Kidney (tissue), 14 donors: ENCODE data around the gene FAF1. TPM values are rescaled to one million over a fixed set of nuclear protein-coding genes. Genes with fewer than 3 reads are reported as not detected.

Experiments
- DNase-seq, 5 donors: peaks; one replicate each; pipeline ENCODE4 v3.0.0-alpha.2; 2013 to 2020
- FAIRE-seq: peaks from 2 replicates; lab custom pipeline; 2012; peaks lifted over from hg19 to GRCh38; lab: Jason Lieb, UNC
- H3K27ac ChIP-seq, 2 donors: one replicate each; pipeline ENCODE4 v1.7.0; 2013; ENCODE audit warnings: low read depth in 2 of 2, low read length in 2 of 2, inconsistent platforms in 1 of 2
- H3K27me3 ChIP-seq: one replicate; pipeline ENCODE4 v1.7.1; 2013; ENCODE audit warnings: low read length, inconsistent platforms; ENCODE audit not compliant: control insufficient read depth, insufficient read depth
- H3K36me3 ChIP-seq, 3 donors: one replicate each; pipeline versions ENCODE4 v1.7.0 to v1.7.1; 2013; ENCODE audit warnings: low read length in 3 of 3, control low read depth in 1 of 3, inconsistent platforms in 1 of 3; ENCODE audit not compliant: insufficient read depth in 3 of 3, control insufficient read depth in 2 of 3
- H3K4me1 ChIP-seq, 3 donors: one replicate each; pipeline versions ENCODE4 v1.7.0 to v1.7.1; 2013; ENCODE audit warnings: low read length in 3 of 3, inconsistent platforms in 1 of 3, low read depth in 1 of 3; ENCODE audit not compliant: control insufficient read depth in 2 of 3, insufficient read depth in 2 of 3
- H3K4me3 ChIP-seq, 3 donors: one replicate each; pipeline versions ENCODE4 v1.7.0 to v1.8.1; 2013; ENCODE audit warnings: low read length in 3 of 3, control low read depth in 1 of 3, inconsistent platforms in 1 of 3
- H3K9ac ChIP-seq, 3 donors: one replicate each; pipeline versions ENCODE4 v1.7.0 to v1.7.1; 2013; ENCODE audit warnings: low read length in 3 of 3, control low read depth in 1 of 3, inconsistent platforms in 1 of 3
- H3K9me3 ChIP-seq, 3 donors: one replicate each; pipeline versions ENCODE4 v1.7.0 to v1.7.1; 2013; ENCODE audit warnings: low read length in 3 of 3, control low read depth in 1 of 3, inconsistent platforms in 1 of 3; ENCODE audit not compliant: control insufficient read depth in 2 of 3, insufficient read depth in 1 of 3
- CTCF ChIP-seq: IDR thresholded peaks from 3 replicates; pipeline ENCODE4 v1.5.1; 2012; ENCODE audit warnings: mild to moderate bottlenecking, moderate library complexity, borderline replicate concordance; ENCODE audit not compliant: insufficient read depth; ENCODE audit errors: extremely low read depth
- intact Hi-C: fragments of 100-400 bp; cut with DNase I; formaldehyde crosslinking; loops from one replicate; pipeline ENCODE4 v1.11.1; 2022
- polyA plus RNA-seq: library from polyadenylated mRNA; stranded (reverse); fragments of 350-450 nt; fragmentation: Illumina TruSeq; extraction: RNeasy Lipid Tissue Mini Kit (QIAGEN cat#74804); gene quantifications from one replicate; pipeline ENCODE4 v1.2.3, GENCODE V29; 2014; ENCODE audit warnings: low read depth, low replicate concordance; ENCODE audit not compliant: insufficient read depth
- total RNA-seq: library from RNA; stranded (reverse); fragmentation: NEBNext Ultra II Directional; extraction: Animal tissue kit (Norgen Biotek cat#: 25700); gene quantifications from one replicate; pipeline ENCODE4 v1.2.1, GENCODE V29; 2021
- donor health status: control.
- donor health status: control.
- donor health status: control.
- donor health status: control.
- donor health status: control.
- donor health status: DM: yes; HTN: yes; CAD: no.
- donor health status: Normal renal cell carcinoma (clear cell type).

FAF1 gene
- total and polyA plus RNA-seq, 2 donors from 2014 or later: 50.1 to 72.8 TPM

- FAIRE-seq (no peak), DNase-seq (peak; percentile 47 to 81 (median 58))
- H3K36me3 ChIP-seq: no peaks in the 10 kb centered on the region
- TF ChIP-seq CTCF: no peak
- peak overlapping the region in 2 of 3 donors; percentile 4 to 32 for H3K4me3 ChIP-seq
- H3K27me3 ChIP-seq: peaks cover 59% of the 10 kb centered on the region
- H3K9me3 ChIP-seq: peaks cover 0 to 2% (median 0%) of the 10 kb centered on the region in 3 donors
- intact Hi-C loops: no loop called here
- H3K4me1 ChIP-seq: peaks cover 0 to 13% (median 0%) of the 10 kb centered on the region in 3 donors
- H3K9ac ChIP-seq: no peak overlapping the region
- H3K27ac ChIP-seq: no peak overlapping the region
Measured at GRCh38 chr1:50418600-50419109, 541.4 kb downstream of the FAF1 start.

- H3K4me3 ChIP-seq: no peak overlapping the region
- no peaks in the 10 kb centered on the region for H3K36me3 ChIP-seq
- FAIRE-seq (no peak), DNase-seq (no peak)
- no peak for TF ChIP-seq CTCF
- H3K9me3 ChIP-seq: peaks cover 0 to 2% (median under 1%) of the 10 kb centered on the region in 3 donors
- H3K27me3 ChIP-seq: peaks cover 58% of the 10 kb centered on the region
- H3K4me1 ChIP-seq: peaks cover 0 to 10% (median 0%) of the 10 kb centered on the region in 3 donors
- no peak overlapping the region for H3K27ac ChIP-seq
- intact Hi-C loops: no loop called here
- H3K9ac ChIP-seq: no peak overlapping the region
Measured at GRCh38 chr1:50417946-50418599, 542.0 kb downstream of the FAF1 start.

- FAIRE-seq (no peak), DNase-seq (peak in 4 of 5 donors; percentile 5 to 45 (median 14))
- Histone ChIP-seq H3K9ac (no peak overlapping the region), H3K36me3 (no peaks in the 10 kb centered on the region), H3K4me1 (peaks cover 0 to 7% (median 0%) of the 10 kb centered on the region in 3 donors), H3K27ac (no peak overlapping the region), H3K4me3 (no peak overlapping the region), H3K9me3 (peaks cover 0 to 6% (median 2%) of the 10 kb centered on the region in 3 donors), H3K27me3 (peaks cover 52% of the 10 kb centered on the region)
- intact Hi-C loops: no loop called here
- TF ChIP-seq CTCF: no peak
Measured at GRCh38 chr1:50417507-50417906, 542.6 kb downstream of the FAF1 start.
